GM12878 (cell line): ENCODE data around the gene IFT27. TPM values are rescaled to one million over a fixed set of nuclear protein-coding genes. Genes with fewer than 3 reads are reported as not detected.

Experiments
- ATAC-seq: fragments of 200-7000 bp; cut with Tn5 transposase; 3 replicates; pipeline ENCODE4 v1.9.1; 2020; ENCODE audit warnings: mild to moderate bottlenecking, moderate library complexity
- BruUV-seq: library from RNA; stranded (reverse); fragments of 400-500 nt; replicated peaks from 2 replicates; lab custom pipeline; 2021; lab: Mats Ljungman, UMichigan
- CTCF ChIA-PET: fragments of 300-600 bp; sonication (Branson Sonifier 250); formaldehyde crosslinking; extraction: SDS; loops from one replicate; lab custom pipeline; 2021; ENCODE audit warnings: inconsistent platforms; lab: Yijun Ruan, JAX
- POLR2A ChIA-PET: fragments of 350-600 bp; formaldehyde crosslinking; extraction: SDS; loops from one replicate; lab custom pipeline; 2021; ENCODE audit warnings: inconsistent platforms; lab: Charles Lee
- RAD21 ChIA-PET: fragments of 300-600 bp; sonication (Branson Sonifier 250); formaldehyde crosslinking; loops from one replicate; lab custom pipeline; 2023; ENCODE audit warnings: antibody characterized with exemption; ENCODE audit not compliant: unreplicated experiment; lab: Charles Lee
- SMC1A ChIA-PET: fragments of 300-600 bp; sonication (Branson Sonifier 250); formaldehyde crosslinking; loops from one replicate; lab custom pipeline; 2023; ENCODE audit not compliant: unreplicated experiment, uncharacterized antibody; lab: Charles Lee
- DNase-seq: peaks from one replicate; pipeline ENCODE4 v3.0.0-alpha.2; 2011; ENCODE audit warnings: low read depth, low spot score
- FAIRE-seq: peaks from 3 replicates; lab custom pipeline; 2011; peaks lifted over from hg19 to GRCh38; lab: Jason Lieb, UNC
- H2AFZ ChIP-seq: 2 replicates; pipeline ENCODE4 v1.6.0; 2011; ENCODE audit warnings: low read depth, low read length, control low read depth; ENCODE audit not compliant: control insufficient read depth
- H3K27ac ChIP-seq: 2 replicates; pipeline ENCODE4 v1.5.1; 2011; ENCODE audit warnings: control low read depth; ENCODE audit not compliant: control insufficient read depth, insufficient read depth
- H3K27me3 ChIP-seq, 2 experiments: replicated peaks in 1 of 2; 2 replicates each; pipeline versions ENCODE4 v1.6.0 to v1.6.1; 2011; ENCODE audit warnings: low read length in 1 of 2; ENCODE audit not compliant: control insufficient read depth in 2 of 2, insufficient read depth in 2 of 2
- H3K36me3 ChIP-seq, 2 experiments: 2 replicates each; pipeline ENCODE4 v1.5.1; 2011; ENCODE audit warnings: low read length in 1 of 2; ENCODE audit not compliant: control insufficient read depth in 2 of 2, insufficient read depth in 2 of 2
- H3K4me1 ChIP-seq: 2 replicates; pipeline ENCODE4 v1.6.1; 2011; ENCODE audit warnings: mild to moderate bottlenecking, low read length, moderate library complexity, mixed read lengths; ENCODE audit not compliant: control insufficient read depth, insufficient read depth
- H3K4me2 ChIP-seq: 2 replicates; pipeline ENCODE4 v1.6.0; 2011; ENCODE audit warnings: control low read depth; ENCODE audit not compliant: control insufficient read depth, insufficient read depth
- H3K4me3 ChIP-seq: fragments of 200-600 bp; sonication (generic); 2 replicates; pipeline ENCODE4 v1.5.1; 2016
- H3K79me2 ChIP-seq: 2 replicates; pipeline ENCODE4 v1.6.0; 2011; ENCODE audit warnings: low read length; ENCODE audit not compliant: control insufficient read depth, insufficient read depth
- H3K9ac ChIP-seq: 2 replicates; pipeline ENCODE4 v1.8.0; 2011; ENCODE audit warnings: low read length, control low read depth, mixed read lengths; ENCODE audit not compliant: control insufficient read depth, insufficient read depth
- H3K9me3 ChIP-seq: replicated peaks from 3 replicates; pipeline ENCODE4 v1.5.1; 2011; ENCODE audit warnings: mild to moderate bottlenecking, low read length; ENCODE audit not compliant: control insufficient read depth, insufficient read depth
- H4K20me1 ChIP-seq: 2 replicates; pipeline ENCODE4 v1.6.0; 2011; ENCODE audit not compliant: control insufficient read depth, insufficient read depth
- BHLHE40 ChIP-seq, 2 experiments: fragments of 450-650 bp in 1 of 2; IDR thresholded peaks; 2 replicates each; pipeline ENCODE4 v1.6.1; 2011 to 2017; ENCODE audit warnings: low read depth in 2 of 2, borderline replicate concordance in 1 of 2, improper control_type of control experiment in 1 of 2, low read length in 1 of 2, mild to moderate bottlenecking in 1 of 2
- CTCF ChIP-seq, 3 experiments: IDR thresholded peaks in 2 of 3; conservative IDR thresholded peaks in 1 of 3; 2 replicates each; pipeline ENCODE4 v1.5.1; 2011; ENCODE audit warnings: low read depth in 3 of 3, low read length in 3 of 3, mild to moderate bottlenecking in 3 of 3, control low read depth in 2 of 3, moderate library complexity in 2 of 3, inconsistent platforms in 1 of 3, mixed read lengths in 1 of 3; ENCODE audit not compliant: control insufficient read depth in 2 of 3, insufficient read depth in 1 of 3; ENCODE audit errors: extremely low read depth in 1 of 3
- E2F4 ChIP-seq: IDR thresholded peaks from 2 replicates; pipeline ENCODE4 v1.6.1; 2012; ENCODE audit warnings: low read depth, low read length, improper control_type of control experiment
- EED ChIP-seq: sonication (generic); IDR thresholded peaks from 2 replicates; pipeline ENCODE4 v1.6.1; 2016; ENCODE audit warnings: antibody characterized with exemption, low read depth
- GATAD2B ChIP-seq: fragments of 450-650 bp; conservative IDR thresholded peaks from 2 replicates; pipeline ENCODE4 v1.6.1; 2017; ENCODE audit warnings: low read depth, mild to moderate bottlenecking, moderate library complexity
- HCFC1 ChIP-seq: fragments of 150-350 bp; IDR thresholded peaks from 2 replicates; pipeline ENCODE4 v1.6.1; 2014; ENCODE audit warnings: low read length
- JUND ChIP-seq: IDR thresholded peaks from 2 replicates; pipeline ENCODE4 v1.6.1; 2012; ENCODE audit warnings: low read depth, mild to moderate bottlenecking, low read length, improper control_type of control experiment, moderate library complexity
- MTA2 ChIP-seq: fragments of 450-650 bp; IDR thresholded peaks from 2 replicates; pipeline ENCODE4 v1.6.1; 2016; ENCODE audit warnings: low read depth, mild to moderate bottlenecking, moderate library complexity
- NR2C1 ChIP-seq: fragments of 450-650 bp; IDR thresholded peaks from 2 replicates; pipeline ENCODE4 v1.6.1; 2017; ENCODE audit warnings: antibody characterized with exemption, mild to moderate bottlenecking, moderate library complexity
- NRF1 ChIP-seq: conservative IDR thresholded peaks from 2 replicates; pipeline ENCODE4 v1.6.1; 2011; ENCODE audit warnings: mild to moderate bottlenecking, low read depth, low read length, improper control_type of control experiment
- RCOR1 ChIP-seq: conservative IDR thresholded peaks from 2 replicates; pipeline ENCODE4 v1.6.1; 2012; ENCODE audit warnings: low read depth, low read length, improper control_type of control experiment
- SMC3 ChIP-seq: IDR thresholded peaks from 2 replicates; pipeline ENCODE4 v1.6.1; 2011; ENCODE audit warnings: low read length, improper control_type of control experiment, borderline replicate concordance
- TCF12 ChIP-seq: IDR thresholded peaks from 2 replicates; pipeline ENCODE4 v1.6.1; 2011; ENCODE audit warnings: low read depth, mild to moderate bottlenecking, low read length
- ZNF592 ChIP-seq: fragments of 450-650 bp; IDR thresholded peaks from 2 replicates; pipeline ENCODE4 v1.6.1; 2017; ENCODE audit warnings: mild to moderate bottlenecking, moderate library complexity
- in situ Hi-C: fragments of 300-500 bp; cut with MboI; formaldehyde crosslinking; loops from 9 replicates; pipeline ENCODE4 v1.14.3; 2018; ENCODE audit warnings: mixed read lengths
- intact Hi-C: fragments of 100-400 bp; cut with micrococcal nuclease; formaldehyde crosslinking; loops from one replicate; pipeline ENCODE4 v1.14.2; 2022; ENCODE audit not compliant: unreplicated experiment
- polyA plus RNA-seq, 11 experiments: library from polyadenylated mRNA; depleted of rRNA in 4 of 11; unstranded in 6 of 11; stranded (reverse) in 5 of 11; fragments of >200 nt; fragmentation: Nextera tagmentation in 4 of 11; fragmentation: Illumina TruSeq in 1 of 11; extraction: Ambion mirVana in 4 of 11; extraction: Trizol in 1 of 11; gene quantifications; 1 replicate in 1 of 11; 2 replicates in 10 of 11; pipeline versions ENCODE4 v1.2.1 to v1.2.3, GENCODE V29; 2011 to 2016; ENCODE audit warnings: inconsistent platforms in 2 of 11, missing spikeins in 2 of 11, low read depth in 1 of 11
- total RNA-seq, 4 experiments: library from RNA; depleted of rRNA in 3 of 4; stranded (reverse); fragments of >200 nt in 3 of 4; fragmentation: Illumina TruSeq in 1 of 4; extraction: Trizol in 1 of 4; gene quantifications; 2 replicates each; pipeline versions ENCODE4 v1.2.1 to v1.2.3, GENCODE V29; 2013 to 2021

IFT27 gene
- total and polyA plus RNA-seq, 10 of the 15 experiments (the other 5 are each of a cell fraction or from before 2014, with no cell fraction given), result 2.7 to 32.5 (median 10.2) TPM

- H2AFZ ChIP-seq, result no peak overlapping the region
- H4K20me1 ChIP-seq, result no peaks in the 10 kb centered on the region
- CTCF ChIA-PET, result interaction anchor here (0.5 kb wide), 1 partner anchor 311 kb away, joined by 3 read pairs; no protein-coding TSS in a partner anchor
- in situ Hi-C loops (no loop called here), intact Hi-C loops (no loop called here)
- no peaks in the 10 kb centered on the region for H3K4me1 ChIP-seq
- no peaks in the 10 kb centered on the region for H3K79me2 ChIP-seq
- peaks cover 5 to 8% of the 10 kb centered on the region in 2 experiments for H3K27me3 ChIP-seq
- POLR2A ChIA-PET, result no interaction called here
- ATAC-seq (no peak), DNase-seq (no peak), FAIRE-seq (no peak)
- H3K4me2 ChIP-seq, result no peak overlapping the region
- H3K9ac ChIP-seq, result no peak overlapping the region
- H3K9me3 ChIP-seq, result no peaks in the 10 kb centered on the region
- H3K36me3 ChIP-seq, result no peaks in the 10 kb centered on the region
- H3K27ac ChIP-seq, result no peak overlapping the region
- RAD21 ChIA-PET, result no interaction called here
- H3K4me3 ChIP-seq, result no peak overlapping the region
- SMC1A ChIA-PET, result no interaction called here
- no TSS peak for BruUV-seq
- no peak for TF ChIP-seq BHLHE40 (IDR thresholded peaks at IDR 0.05; ENCODE audit: borderline replicate concordance in 1 of 2, low read depth in 2 of 2, low read length in 1 of 2)
- TF ChIP-seq CTCF (IDR thresholded peaks at IDR 0.05 in 2 of 3, conservative IDR thresholded peaks at IDR 0.05 in 1 of 3; ENCODE audit: control insufficient read depth in 2 of 3, extremely low read depth in 1 of 3, insufficient read depth in 1 of 3, low read depth in 3 of 3, low read length in 3 of 3), result no peak
- TF ChIP-seq EED, result no peak
- no peak for TF ChIP-seq NRF1
- no peak for TF ChIP-seq MTA2
- no peak for TF ChIP-seq SMC3
- TF ChIP-seq TCF12, result no peak
- TF ChIP-seq JUND, result no peak
- TF ChIP-seq RCOR1, result no peak
- TF ChIP-seq ZNF592, result no peak
- no peak for TF ChIP-seq E2F4
- TF ChIP-seq NR2C1, result no peak
- TF ChIP-seq HCFC1, result no peak
- TF ChIP-seq GATAD2B, result no peak
These were observed 53.9 kb downstream of the IFT27 start for GRCh38 chr22:36722055-36722454.
